Measurements from ENCODE around the gene PSMD1. TPM values are rescaled to one million over a fixed set of nuclear protein-coding genes. Genes with fewer than 3 reads are reported as not detected.

PSMD1 gene
- total and polyA plus RNA-seq, 11 donors: 33.2 to 124 (median 86.1) TPM

DNA sequence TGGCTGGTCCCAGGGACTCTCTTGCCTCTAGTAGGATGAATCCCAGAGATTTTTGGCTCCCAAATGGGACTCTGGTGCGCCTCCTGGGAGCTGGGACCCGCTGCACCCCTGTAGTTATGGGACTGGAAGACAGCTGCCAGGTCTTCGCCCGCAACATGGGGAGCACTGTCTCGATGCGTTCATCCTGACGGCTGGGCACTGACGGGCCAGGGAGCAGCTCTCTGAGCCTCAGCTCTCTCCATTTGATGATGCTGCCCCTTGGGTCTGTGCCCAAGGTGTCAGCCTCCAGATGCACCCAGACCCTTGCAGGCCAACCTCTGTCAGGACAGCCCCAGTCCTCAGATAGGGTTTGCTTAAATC, 132.5 kb downstream of the PSMD1 start:
- intact Hi-C loops (cut with DNase I): no loop called here
- TF ChIP-seq CTCF (IDR thresholded peaks at IDR 0.05) (no peak), POLR2A (IDR thresholded peaks at IDR 0.05) (no peak)
- no peak for DNase-seq
- ATAC-seq: no peak
- Histone ChIP-seq H3K27me3 (peaks cover 0 to 6% (median 0%) of the 10 kb centered on the region in 9 donors), H3K4me3 (no peak overlapping the region), H3K36me3 (no peaks in the 10 kb centered on the region), H3K9me3 (no peaks in the 10 kb centered on the region), H3K27ac (peak overlapping the region in 8 of 12 donors; percentile 78 to 95 (median 86)), H3K4me1 (peaks cover 3 to 68% (median 36%) of the 10 kb centered on the region in 12 donors)
- 93 to 98% (median 98%) methylated on average over 8 of the region's 8 CpGs for WGBS, 4 donors

- peak overlapping the region; percentile 78 to 96 (median 86) for H3K27ac ChIP-seq
- TF ChIP-seq CTCF (IDR thresholded peaks at IDR 0.05): no peak
- TF ChIP-seq POLR2A (IDR thresholded peaks at IDR 0.05): no peak
- peaks cover 0 to 6% (median 0%) of the 10 kb centered on the region in 9 donors for H3K27me3 ChIP-seq
- no peaks in the 10 kb centered on the region for H3K36me3 ChIP-seq
- 54 to 70% (median 65%) methylated on average over 17 to 22 of the region's 22 CpGs for WGBS, 4 donors
- H3K4me3 ChIP-seq: peak overlapping the region in 10 of 12 donors; percentile 28 to 57 (median 40)
- ATAC-seq (peak; percentile 28 to 55 (median 46)), DNase-seq (peak in 4 of 5 donors; percentile 40 to 68 (median 62))
- no peaks in the 10 kb centered on the region for H3K9me3 ChIP-seq
- intact Hi-C loops (cut with DNase I): loop anchor here in 5 of 10 donors (5.0 to 10.0 kb wide), 4 partner anchors 68 to 88 kb away; no protein-coding TSS in a partner anchor
- H3K4me1 ChIP-seq: peaks cover 3 to 61% (median 34%) of the 10 kb centered on the region in 12 donors
Observed at GRCh38 chr2:231189571-231190495, 133.2 kb downstream of the PSMD1 start.

- peak in 2 of 12 donors; percentile 8 to 9 for TF ChIP-seq CTCF (IDR thresholded peaks at IDR 0.05)
- TF ChIP-seq POLR2A (IDR thresholded peaks at IDR 0.05): no peak
- intact Hi-C loops (cut with DNase I): loop anchor here in 5 of 10 donors (5.0 to 10.0 kb wide), 4 partner anchors 68 to 88 kb away; no protein-coding TSS in a partner anchor
- Histone ChIP-seq H3K4me1 (peaks cover 0 to 52% (median 26%) of the 10 kb centered on the region in 12 donors), H3K9me3 (no peaks in the 10 kb centered on the region), H3K4me3 (peak overlapping the region; percentile 9 to 57 (median 39)), H3K36me3 (no peaks in the 10 kb centered on the region), H3K27me3 (peaks cover 0 to 6% (median 0%) of the 10 kb centered on the region in 9 donors), H3K27ac (peak overlapping the region; percentile 78 to 96 (median 86))
- 11 to 18% (median 15%) methylated on average over 25 to 42 of the region's 42 CpGs for WGBS, 4 donors
- DNase-seq (peak; percentile 72 to 87 (median 83)), ATAC-seq (peak; percentile 6 to 77 (median 58))
Observed at GRCh38 chr2:231190531-231191197, 134.0 kb downstream of the PSMD1 start.
